ENCODE data around the gene HMGN3. TPM values are rescaled to one million over a fixed set of nuclear protein-coding genes. Genes with fewer than 3 reads are reported as not detected.

The HMGN3 gene
- polyA plus RNA-seq, 1 donor (not counting 4 experiments of a cell fraction or from before 2014, with no cell fraction given) = 78.6 TPM

DNA sequence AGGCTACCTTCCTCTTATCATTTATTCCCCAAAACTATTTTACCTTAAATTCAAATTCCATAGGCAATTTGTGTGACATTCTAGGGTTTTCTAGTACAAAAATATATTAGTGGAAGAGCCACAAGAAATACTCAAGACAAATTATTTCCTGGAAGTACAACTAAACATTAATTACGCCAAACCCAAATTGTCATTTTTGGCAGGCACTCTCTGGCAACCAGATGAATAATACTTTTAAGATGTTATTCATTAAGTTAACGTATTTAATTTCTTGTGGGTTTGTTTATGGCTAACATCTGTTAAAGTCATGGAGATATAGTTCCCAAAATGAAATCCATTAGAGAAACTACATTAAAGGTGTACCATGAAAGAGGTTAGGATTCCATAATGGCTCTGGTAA, 40.5 kb downstream of the HMGN3 start:
- TF ChIP-seq, protein P1, sequence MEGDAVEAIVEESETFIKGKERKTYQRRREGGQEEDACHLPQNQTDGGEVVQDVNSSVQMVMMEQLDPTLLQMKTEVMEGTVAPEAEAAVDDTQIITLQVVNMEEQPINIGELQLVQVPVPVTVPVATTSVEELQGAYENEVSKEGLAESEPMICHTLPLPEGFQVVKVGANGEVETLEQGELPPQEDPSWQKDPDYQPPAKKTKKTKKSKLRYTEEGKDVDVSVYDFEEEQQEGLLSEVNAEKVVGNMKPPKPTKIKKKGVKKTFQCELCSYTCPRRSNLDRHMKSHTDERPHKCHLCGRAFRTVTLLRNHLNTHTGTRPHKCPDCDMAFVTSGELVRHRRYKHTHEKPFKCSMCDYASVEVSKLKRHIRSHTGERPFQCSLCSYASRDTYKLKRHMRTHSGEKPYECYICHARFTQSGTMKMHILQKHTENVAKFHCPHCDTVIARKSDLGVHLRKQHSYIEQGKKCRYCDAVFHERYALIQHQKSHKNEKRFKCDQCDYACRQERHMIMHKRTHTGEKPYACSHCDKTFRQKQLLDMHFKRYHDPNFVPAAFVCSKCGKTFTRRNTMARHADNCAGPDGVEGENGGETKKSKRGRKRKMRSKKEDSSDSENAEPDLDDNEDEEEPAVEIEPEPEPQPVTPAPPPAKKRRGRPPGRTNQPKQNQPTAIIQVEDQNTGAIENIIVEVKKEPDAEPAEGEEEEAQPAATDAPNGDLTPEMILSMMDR (optimal IDR thresholded peaks at IDR 0.05 in 1 of 3, IDR thresholded peaks at IDR 0.05 in 1 of 3, conservative IDR thresholded peaks at IDR 0.05 in 1 of 3; ENCODE audit: extremely low read depth in 1 of 3, insufficient read depth in 2 of 3, low read length in 3 of 3) = no peak
- TF ChIP-seq EZH2 (IDR thresholded peaks at IDR 0.05; ENCODE audit: low read length) = no peak
- no peaks in the 10 kb centered on the region for H3K27me3 ChIP-seq (ENCODE audit: control insufficient read depth, extremely low read depth, insufficient read depth, low read length)
- no peak overlapping the region for H3K4me2 ChIP-seq (ENCODE audit: control insufficient read depth, extremely low read depth, insufficient read depth, low read depth, low read length)
- no peaks in the 10 kb centered on the region for H3K36me3 ChIP-seq (ENCODE audit: control insufficient read depth in 2 of 2, extremely low read depth in 1 of 2, insufficient read depth in 2 of 2, low read length in 2 of 2)
- DNase-seq (ENCODE audit: low read depth, low spot score) (no peak), FAIRE-seq (no peak)
- no peaks in the 10 kb centered on the region for H3K79me2 ChIP-seq (ENCODE audit: control insufficient read depth, insufficient read depth, low read length)
- no peaks in the 10 kb centered on the region for H3K4me1 ChIP-seq (ENCODE audit: control insufficient read depth, extremely low read depth, insufficient read depth, low read length)
- no peaks in the 10 kb centered on the region for H4K20me1 ChIP-seq (ENCODE audit: control insufficient read depth, extremely low read depth, insufficient read depth, low read length)
- no peak overlapping the region for H2AFZ ChIP-seq (ENCODE audit: control insufficient read depth, low read length)
- no peak overlapping the region for H3K4me3 ChIP-seq (ENCODE audit: control insufficient read depth in 2 of 3, extremely low read depth in 1 of 3, insufficient read depth in 2 of 3, low read depth in 1 of 3, low read length in 3 of 3)
- H3K9me3 ChIP-seq (ENCODE audit: control insufficient read depth, low read depth, low read length) = peaks cover 4% of the 10 kb centered on the region
- no peak overlapping the region for H3K27ac ChIP-seq (ENCODE audit: control insufficient read depth, insufficient read depth, low read length)
- H3K9ac ChIP-seq (ENCODE audit: control insufficient read depth, extremely low read depth, insufficient read depth, low read length) = no peak overlapping the region
- H3K9me1 ChIP-seq (ENCODE audit: control insufficient read depth, extremely low read depth, insufficient read depth, low read length) = no peaks in the 10 kb centered on the region
- dilution Hi-C loops (cut with MboI; ENCODE audit: extremely low pct_ligation_motif_present, low sequenced_read_pairs) = no loop called here

DNA sequence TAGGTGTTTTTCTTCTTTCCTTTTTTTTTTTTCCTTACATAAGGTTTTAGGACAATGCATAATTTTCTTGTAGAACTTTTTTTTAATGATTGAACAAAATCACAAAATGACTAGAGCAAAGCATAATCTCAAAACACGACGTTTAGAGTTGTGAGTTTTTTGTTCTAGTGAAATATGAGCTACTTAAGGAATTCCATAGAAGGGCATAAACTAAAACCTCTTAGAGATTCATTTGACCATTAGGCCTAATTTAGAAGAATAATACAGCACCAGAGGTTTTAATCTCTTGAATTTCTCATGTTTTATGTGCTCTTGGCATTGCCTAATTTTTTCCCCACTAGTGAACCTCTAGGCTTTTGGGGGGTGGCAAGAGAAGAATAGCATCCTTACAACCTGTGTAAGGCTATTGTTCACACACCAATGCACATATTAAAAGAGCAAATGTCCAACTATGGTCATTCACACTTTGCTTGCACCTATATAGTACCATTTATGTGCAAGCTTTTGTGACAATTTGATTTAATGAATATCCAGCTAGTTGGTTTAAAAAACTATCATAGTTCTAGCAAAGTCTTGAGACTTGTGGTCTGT, 44.6 kb downstream of the HMGN3 start:
- dilution Hi-C loops (cut with MboI; ENCODE audit: extremely low pct_ligation_motif_present, low sequenced_read_pairs) = no loop called here
- Histone ChIP-seq H3K9me3 (ENCODE audit: control insufficient read depth, low read depth, low read length) (peaks cover 4% of the 10 kb centered on the region), H3K36me3 (ENCODE audit: control insufficient read depth in 2 of 2, extremely low read depth in 1 of 2, insufficient read depth in 2 of 2, low read length in 2 of 2) (no peaks in the 10 kb centered on the region), H3K27ac (ENCODE audit: control insufficient read depth, insufficient read depth, low read length) (no peak overlapping the region), H4K20me1 (ENCODE audit: control insufficient read depth, extremely low read depth, insufficient read depth, low read length) (no peaks in the 10 kb centered on the region), H3K9me1 (ENCODE audit: control insufficient read depth, extremely low read depth, insufficient read depth, low read length) (no peaks in the 10 kb centered on the region), H3K79me2 (ENCODE audit: control insufficient read depth, insufficient read depth, low read length) (no peaks in the 10 kb centered on the region), H2AFZ (ENCODE audit: control insufficient read depth, low read length) (no peak overlapping the region), H3K27me3 (ENCODE audit: control insufficient read depth, extremely low read depth, insufficient read depth, low read length) (no peaks in the 10 kb centered on the region), H3K4me3 (ENCODE audit: control insufficient read depth in 2 of 3, extremely low read depth in 1 of 3, insufficient read depth in 2 of 3, low read depth in 1 of 3, low read length in 3 of 3) (no peak overlapping the region), H3K4me1 (ENCODE audit: control insufficient read depth, extremely low read depth, insufficient read depth, low read length) (no peaks in the 10 kb centered on the region), H3K4me2 (ENCODE audit: control insufficient read depth, extremely low read depth, insufficient read depth, low read depth, low read length) (no peak overlapping the region), H3K9ac (ENCODE audit: control insufficient read depth, extremely low read depth, insufficient read depth, low read length) (no peak overlapping the region)
- no peak for DNase-seq (ENCODE audit: low read depth, low spot score)
- FAIRE-seq = no peak
- no peak for TF ChIP-seq EZH2 (IDR thresholded peaks at IDR 0.05; ENCODE audit: low read length)
- TF ChIP-seq, protein P1 (optimal IDR thresholded peaks at IDR 0.05 in 1 of 3, IDR thresholded peaks at IDR 0.05 in 1 of 3, conservative IDR thresholded peaks at IDR 0.05 in 1 of 3; ENCODE audit: extremely low read depth in 1 of 3, insufficient read depth in 2 of 3, low read length in 3 of 3) = no peak

Measured in keratinocyte (primary cell).